ENCODE data around the gene UQCC3.

DNA sequence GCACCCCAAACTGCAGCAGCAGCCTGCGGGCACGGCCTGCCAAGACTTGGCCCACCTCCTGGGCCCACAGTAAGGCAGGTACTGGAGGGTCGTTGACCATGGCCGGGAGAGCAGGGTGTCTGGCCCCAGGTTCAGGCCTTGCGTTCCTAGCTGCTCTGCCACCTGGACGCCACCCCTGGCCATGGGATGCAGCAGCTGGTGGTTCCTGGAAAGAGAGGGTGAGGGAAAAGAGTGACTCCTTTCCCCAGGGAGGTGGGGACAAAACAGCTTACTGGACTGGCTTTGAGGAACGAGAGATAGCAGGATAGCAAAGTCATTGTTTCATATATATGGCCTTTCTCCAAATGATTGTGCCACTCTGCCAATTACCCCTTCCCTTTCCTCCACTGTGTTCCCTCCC, 33.9 kb downstream of the UQCC3 start:
- TF ChIP-seq, protein P1, sequence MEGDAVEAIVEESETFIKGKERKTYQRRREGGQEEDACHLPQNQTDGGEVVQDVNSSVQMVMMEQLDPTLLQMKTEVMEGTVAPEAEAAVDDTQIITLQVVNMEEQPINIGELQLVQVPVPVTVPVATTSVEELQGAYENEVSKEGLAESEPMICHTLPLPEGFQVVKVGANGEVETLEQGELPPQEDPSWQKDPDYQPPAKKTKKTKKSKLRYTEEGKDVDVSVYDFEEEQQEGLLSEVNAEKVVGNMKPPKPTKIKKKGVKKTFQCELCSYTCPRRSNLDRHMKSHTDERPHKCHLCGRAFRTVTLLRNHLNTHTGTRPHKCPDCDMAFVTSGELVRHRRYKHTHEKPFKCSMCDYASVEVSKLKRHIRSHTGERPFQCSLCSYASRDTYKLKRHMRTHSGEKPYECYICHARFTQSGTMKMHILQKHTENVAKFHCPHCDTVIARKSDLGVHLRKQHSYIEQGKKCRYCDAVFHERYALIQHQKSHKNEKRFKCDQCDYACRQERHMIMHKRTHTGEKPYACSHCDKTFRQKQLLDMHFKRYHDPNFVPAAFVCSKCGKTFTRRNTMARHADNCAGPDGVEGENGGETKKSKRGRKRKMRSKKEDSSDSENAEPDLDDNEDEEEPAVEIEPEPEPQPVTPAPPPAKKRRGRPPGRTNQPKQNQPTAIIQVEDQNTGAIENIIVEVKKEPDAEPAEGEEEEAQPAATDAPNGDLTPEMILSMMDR (conservative IDR thresholded peaks at IDR 0.05 in 1 of 2, IDR thresholded peaks at IDR 0.05 in 1 of 2; ENCODE audit: low read depth in 1 of 2, low read length in 2 of 2), result no peak
- TF ChIP-seq EZH2 (IDR thresholded peaks at IDR 0.05; ENCODE audit: low read length, missing control alignments), result no peak
